IMR-90 (cell line): Measurements from ENCODE around the gene MARCHF7. TPM values are rescaled to one million over a fixed set of nuclear protein-coding genes. Genes with fewer than 3 reads are reported as not detected.

Source experiments
- ATAC-seq: fragments of 200-7000 bp; cut with Tn5 transposase; 2 replicates; pipeline ENCODE4 v1.9.1; 2020; ENCODE audit warnings: low read depth, mild to moderate bottlenecking, moderate library complexity
- BruUV-seq: library from RNA; stranded (reverse); fragments of 400-500 nt; replicated peaks from 2 replicates; lab custom pipeline; 2021; lab: Mats Ljungman, UMichigan
- CTCF ChIA-PET: fragments of 300-600 bp; formaldehyde crosslinking; extraction: SDS; loops from one replicate; lab custom pipeline; 2021; ENCODE audit warnings: antibody characterized with exemption; lab: Yijun Ruan, JAX
- POLR2A ChIA-PET: fragments of 300-600 bp; sonication (Branson Sonifier 250); formaldehyde crosslinking; loops from one replicate; lab custom pipeline; 2022; ENCODE audit warnings: antibody characterized with exemption; ENCODE audit not compliant: unreplicated experiment; lab: Charles Lee
- DNase-seq: peaks from one replicate; pipeline ENCODE4 v3.0.0; 2013
- H2AFZ ChIP-seq: replicated peaks from 2 replicates; pipeline ENCODE3; 2013; ENCODE audit warnings: low read length, mild to moderate bottlenecking; ENCODE audit not compliant: poor library complexity
- H2AK5ac ChIP-seq: 2 replicates; pipeline ENCODE4 v1.6.1; 2013; ENCODE audit warnings: low read depth, low read length, inconsistent platforms
- H2AK9ac ChIP-seq: replicated peaks from 2 replicates; pipeline ENCODE3; 2013; ENCODE audit warnings: mild to moderate bottlenecking, low read depth, low read length, moderate library complexity; ENCODE audit not compliant: poor library complexity
- H2BK120ac ChIP-seq: 2 replicates; pipeline ENCODE4 v1.6.1; 2013; ENCODE audit warnings: low read depth, low read length, inconsistent platforms
- H2BK15ac ChIP-seq: 3 replicates; pipeline ENCODE4 v1.6.1; 2013; ENCODE audit warnings: low read depth, low read length, inconsistent platforms
- H2BK20ac ChIP-seq: 2 replicates; pipeline ENCODE4 v1.6.1; 2013; ENCODE audit warnings: low read depth, mild to moderate bottlenecking, inconsistent platforms, low read length, moderate library complexity
- H2BK5ac ChIP-seq: 2 replicates; pipeline ENCODE4 v1.6.1; 2013; ENCODE audit warnings: mild to moderate bottlenecking, low read depth, low read length, inconsistent platforms; ENCODE audit not compliant: poor library complexity, severe bottlenecking
- H3K14ac ChIP-seq: replicated peaks from 2 replicates; pipeline ENCODE4 v1.6.1; 2013; ENCODE audit warnings: low read depth, low read length, inconsistent platforms
- H3K18ac ChIP-seq: 2 replicates; pipeline ENCODE4 v1.6.1; 2013; ENCODE audit warnings: low read depth, low read length, control low read depth
- H3K23ac ChIP-seq: 2 replicates; pipeline ENCODE4 v1.6.1; 2013; ENCODE audit warnings: low read depth, low read length, inconsistent platforms
- H3K27ac ChIP-seq: 2 replicates; pipeline ENCODE4 v1.5.1; 2013; ENCODE audit warnings: mild to moderate bottlenecking, control low read depth, low read length; ENCODE audit not compliant: insufficient read depth
- H3K27me3 ChIP-seq: 2 replicates; pipeline ENCODE4 v1.6.1; 2013; ENCODE audit warnings: low read length; ENCODE audit not compliant: control insufficient read depth, insufficient read depth
- H3K36me3 ChIP-seq: 2 replicates; pipeline ENCODE4 v1.6.1; 2013; ENCODE audit warnings: low read length, mixed read lengths; ENCODE audit not compliant: control insufficient read depth, insufficient read depth
- H3K4ac ChIP-seq: 2 replicates; pipeline ENCODE4 v1.6.1; 2013; ENCODE audit warnings: low read depth, low read length, inconsistent platforms
- H3K4me1 ChIP-seq: 2 replicates; pipeline ENCODE4 v1.6.1; 2013; ENCODE audit warnings: low read length, mixed read lengths; ENCODE audit not compliant: control insufficient read depth, insufficient read depth
- H3K4me2 ChIP-seq: 2 replicates; pipeline ENCODE4 v1.6.1; 2013; ENCODE audit warnings: low read depth, mild to moderate bottlenecking, control low read depth, low read length, moderate library complexity
- H3K4me3 ChIP-seq: 2 replicates; pipeline ENCODE4 v1.5.1; 2013; ENCODE audit warnings: low read depth, mild to moderate bottlenecking, control low read depth, low read length, moderate library complexity; ENCODE audit not compliant: insufficient read depth
- H3K56ac ChIP-seq: 2 replicates; pipeline ENCODE4 v1.6.1; 2013; ENCODE audit warnings: low read length, inconsistent platforms; ENCODE audit not compliant: insufficient read depth; ENCODE audit errors: extremely low read depth
- H3K79me1 ChIP-seq, 2 experiments: 2 replicates each; pipeline ENCODE4 v1.6.1; 2013; ENCODE audit warnings: low read length in 2 of 2, inconsistent platforms in 1 of 2, low read depth in 1 of 2
- H3K9ac ChIP-seq: 2 replicates; pipeline ENCODE4 v1.6.1; 2013; ENCODE audit warnings: low read depth, low read length, control low read depth
- H3K9me1 ChIP-seq: 2 replicates; pipeline ENCODE4 v1.6.1; 2013; ENCODE audit warnings: low read length, inconsistent platforms; ENCODE audit not compliant: insufficient read depth
- H3K9me3 ChIP-seq: 2 replicates; pipeline ENCODE4 v1.6.1; 2013; ENCODE audit warnings: low read length; ENCODE audit not compliant: control insufficient read depth, insufficient read depth
- H4K20me1 ChIP-seq: 2 replicates; pipeline ENCODE4 v1.6.1; 2013; ENCODE audit warnings: low read length, inconsistent platforms; ENCODE audit not compliant: insufficient read depth
- H4K5ac ChIP-seq: 2 replicates; pipeline ENCODE4 v1.6.1; 2013; ENCODE audit warnings: mild to moderate bottlenecking, low read depth, low read length, control low read depth
- H4K8ac ChIP-seq, 2 experiments: 2 replicates each; pipeline ENCODE4 v1.6.1; 2013; ENCODE audit warnings: low read depth in 2 of 2, low read length in 2 of 2, control low read depth in 1 of 2, inconsistent platforms in 1 of 2
- H4K91ac ChIP-seq: 2 replicates; pipeline ENCODE4 v1.6.1; 2013; ENCODE audit warnings: low read depth, low read length, inconsistent platforms; ENCODE audit not compliant: insufficient read depth
- MAZ ChIP-seq: IDR thresholded peaks from 2 replicates; pipeline ENCODE4 v1.6.1; 2012; ENCODE audit warnings: low read depth, mild to moderate bottlenecking, low read length, improper control_type of control experiment, moderate library complexity, borderline replicate concordance
- WGBS, 2 experiments: methylation state at CpG; one replicate each; pipeline versions ENCODE4 v1.1.5 to v1.1.7; 2013; ENCODE audit warnings: missing lambda C conversion rate in 2 of 2; ENCODE audit not compliant: insufficient read length in 1 of 2; ENCODE audit errors: extremely low coverage in 2 of 2; 5-methylcytosine and 5-hydroxymethylcytosine counted together
- dilution Hi-C: fragments of 300-500 bp; cut with HindIII; formaldehyde crosslinking; loops from one replicate; pipeline ENCODE4 v1.14.3; 2018; ENCODE audit warnings: low sequenced_read_pairs; ENCODE audit not compliant: unreplicated experiment
- in situ Hi-C: fragments of 300-500 bp; cut with MboI; formaldehyde crosslinking; loops from 3 replicates; pipeline ENCODE4 v1.14.3; 2019; ENCODE audit warnings: low sequenced_read_pairs, inconsistent platforms, mixed read lengths
- intact Hi-C: fragments of 100-400 bp; cut with micrococcal nuclease; formaldehyde crosslinking; loops from 2 replicates; pipeline ENCODE4 v1.10.0; 2022
- polyA plus RNA-seq, 3 experiments: library from polyadenylated mRNA; depleted of rRNA; stranded (reverse); fragments of >200 nt; gene quantifications; 2 replicates each; pipeline ENCODE4 v1.2.3, GENCODE V29; 2012; ENCODE audit warnings: low replicate concordance in 1 of 3
- total RNA-seq: library from RNA; depleted of rRNA; stranded (reverse); fragments of >200 nt; gene quantifications from 2 replicates; pipeline ENCODE4 v1.2.3, GENCODE V29; 2012

MARCHF7 gene
- total and polyA plus RNA-seq, 2 of the 4 experiments (the other 2 are of a cell fraction), result 59.1 to 193 TPM

GRCh38 chr2:159753797-159754196 lies 41.5 kb downstream of the MARCHF7 start:
- no peak overlapping the region for H2BK120ac ChIP-seq
- no peak overlapping the region for H3K4me3 ChIP-seq
- BruUV-seq, result no TSS peak
- H2AFZ ChIP-seq, result no peak overlapping the region
- ChIA-PET CTCF (no interaction called here), POLR2A (no interaction called here)
- no peak overlapping the region for H3K56ac ChIP-seq
- WGBS, 2 experiments, result 89% methylated on average over 2 of the region's 4 CpGs; no CpG with 5 or more reads in 1 of the 2 experiments
- no peak overlapping the region for H3K27ac ChIP-seq
- peaks cover 54% of the 10 kb centered on the region for H4K20me1 ChIP-seq
- H4K8ac ChIP-seq, result no peak overlapping the region
- H2BK5ac ChIP-seq, result no peak overlapping the region
- H4K91ac ChIP-seq, result no peak overlapping the region
- peaks cover 3% of the 10 kb centered on the region for H3K4me1 ChIP-seq
- no peaks in the 10 kb centered on the region for H3K9me1 ChIP-seq
- dilution Hi-C loops, result no loop called here
- no peaks in the 10 kb centered on the region for H3K9me3 ChIP-seq
- H3K27me3 ChIP-seq, result no peaks in the 10 kb centered on the region
- in situ Hi-C loops, result no loop called here
- H3K4ac ChIP-seq, result no peak overlapping the region
- no peak overlapping the region for H3K14ac ChIP-seq
- H3K18ac ChIP-seq, result no peak overlapping the region
- ATAC-seq (no peak), DNase-seq (no peak)
- no peak overlapping the region for H3K4me2 ChIP-seq
- peaks cover 30% of the 10 kb centered on the region for H3K36me3 ChIP-seq
- no peak overlapping the region for H2AK5ac ChIP-seq
- H3K23ac ChIP-seq, result no peak overlapping the region
- intact Hi-C loops, result no loop called here
- no peak overlapping the region for H2AK9ac ChIP-seq
- H3K79me1 ChIP-seq, result peaks cover 34 to 58% of the 10 kb centered on the region in 2 experiments; a peak in 3 of 4 replicates
- TF ChIP-seq MAZ, result no peak
- no peak overlapping the region for H4K5ac ChIP-seq
- no peak overlapping the region for H2BK20ac ChIP-seq
- no peak overlapping the region for H3K9ac ChIP-seq
- no peak overlapping the region for H2BK15ac ChIP-seq
